ENCODE measurements around the gene MAN1C1.
A peak's percentile ranks its signal among the peaks of the same experiment; 100 is the strongest.
"Not testable (repeated sequence)": the region's sequence is repeated elsewhere in the genome, so short reads cannot be mapped to it uniquely, and the experiment has no call there.

Gene MAN1C1

DNA sequence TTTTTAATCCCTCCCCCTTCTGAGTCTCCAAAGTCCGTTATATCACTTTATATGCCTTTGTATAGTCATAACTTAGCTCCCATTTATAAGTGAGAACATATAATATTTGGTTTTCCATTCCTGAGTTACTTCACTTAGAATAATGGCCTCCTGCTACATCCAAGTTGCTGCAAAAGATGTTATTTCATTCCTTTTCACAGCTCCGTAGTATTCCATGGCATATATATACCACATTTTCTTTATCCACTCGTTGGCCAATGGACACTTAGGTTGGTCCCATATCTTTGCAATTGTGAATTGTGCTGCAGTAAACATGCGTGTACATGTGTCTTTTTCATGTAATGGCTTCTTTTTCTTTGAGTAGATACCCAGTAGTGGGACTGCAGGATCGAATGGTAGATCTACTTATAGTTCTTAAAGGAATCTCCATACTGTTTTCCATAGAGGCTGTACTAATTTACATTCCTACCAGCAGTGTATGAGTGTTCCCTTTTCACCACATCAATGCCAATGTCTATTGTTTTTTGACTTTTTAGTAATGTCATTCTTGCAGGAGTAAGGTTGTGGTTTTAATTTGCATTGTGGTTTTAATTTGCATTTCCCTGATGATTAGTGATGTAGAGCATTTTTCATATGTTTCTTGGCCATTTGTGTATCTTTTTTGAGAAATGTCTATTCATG, 12.3 kb downstream of the MAN1C1 start:
- peak; percentile 60 for FAIRE-seq

DNA sequence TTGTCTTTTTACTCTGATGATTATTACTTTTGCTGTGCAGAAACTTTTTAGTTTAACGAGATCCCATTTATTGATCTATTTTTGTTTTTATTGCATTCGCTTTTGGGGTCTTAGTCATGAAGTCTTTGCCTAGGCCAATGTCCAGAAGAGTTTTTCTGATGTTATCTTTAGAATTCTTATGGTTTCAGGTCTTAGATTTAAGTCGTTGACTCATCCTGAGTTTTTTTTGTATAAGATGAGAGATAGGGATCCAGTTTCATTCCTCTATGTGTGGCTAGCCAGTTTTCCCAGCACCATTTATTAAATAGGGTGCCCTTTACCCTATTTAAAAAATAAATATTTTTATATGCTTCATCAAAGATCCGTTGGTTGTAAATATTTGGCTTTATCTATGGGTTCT, 13.2 kb downstream of the MAN1C1 start:
- DNase-seq (ENCODE audit: extremely low spot score, insufficient read length, low read depth) = no peak
- no peak for FAIRE-seq

More for the DNA sequence above, 12.3 kb downstream of the MAN1C1 start:
- no peak for DNase-seq (ENCODE audit: extremely low spot score, insufficient read length, low read depth)

GRCh38 chr1:25631750-25632485, 15.3 kb downstream of the MAN1C1 start:
- FAIRE-seq = no peak
- no peak for DNase-seq (ENCODE audit: extremely low spot score, insufficient read length, low read depth)

DNA sequence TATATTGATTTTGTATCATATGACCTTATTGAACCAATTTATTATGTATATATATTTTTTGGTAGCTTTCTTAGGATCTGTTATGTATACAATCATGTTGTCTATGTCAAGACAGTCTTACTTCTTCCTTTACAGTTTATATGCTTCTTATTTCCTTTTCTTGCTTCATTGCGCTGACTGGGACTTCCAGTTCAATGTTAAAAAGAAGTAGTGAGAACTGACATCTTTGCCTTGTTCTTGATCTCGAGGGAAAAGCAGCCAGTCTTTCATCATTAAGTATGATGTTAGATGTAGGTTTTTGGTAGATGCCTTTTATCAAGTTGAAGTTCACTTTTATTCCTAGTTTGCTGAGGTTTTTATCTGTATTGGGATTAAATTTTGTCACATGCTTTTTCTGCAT, 17.5 kb downstream of the MAN1C1 start:
- FAIRE-seq = no peak
- no peak for DNase-seq (ENCODE audit: extremely low spot score, insufficient read length, low read depth)

DNA sequence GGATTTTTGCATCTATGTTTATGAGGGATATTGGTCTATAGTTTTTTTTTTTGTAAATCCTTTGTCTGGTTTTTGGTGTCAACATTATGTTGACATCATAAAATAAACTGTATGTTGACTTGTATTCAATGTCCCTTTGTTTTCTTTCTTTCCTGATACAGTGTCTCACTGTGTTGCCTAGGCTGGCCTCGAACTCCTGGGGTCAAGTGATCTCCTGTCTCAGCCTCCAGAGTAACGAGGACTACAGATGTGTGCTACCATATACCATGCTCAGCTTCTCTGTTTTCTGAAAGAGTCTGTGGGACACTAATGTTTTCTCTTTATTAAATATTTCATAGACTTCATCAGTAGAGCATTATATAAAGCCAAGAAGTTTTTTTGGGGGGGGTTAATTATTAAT, 18.3 kb downstream of the MAN1C1 start:
- DNase-seq (ENCODE audit: extremely low spot score, insufficient read length, low read depth) (no peak), FAIRE-seq (no peak)

DNA sequence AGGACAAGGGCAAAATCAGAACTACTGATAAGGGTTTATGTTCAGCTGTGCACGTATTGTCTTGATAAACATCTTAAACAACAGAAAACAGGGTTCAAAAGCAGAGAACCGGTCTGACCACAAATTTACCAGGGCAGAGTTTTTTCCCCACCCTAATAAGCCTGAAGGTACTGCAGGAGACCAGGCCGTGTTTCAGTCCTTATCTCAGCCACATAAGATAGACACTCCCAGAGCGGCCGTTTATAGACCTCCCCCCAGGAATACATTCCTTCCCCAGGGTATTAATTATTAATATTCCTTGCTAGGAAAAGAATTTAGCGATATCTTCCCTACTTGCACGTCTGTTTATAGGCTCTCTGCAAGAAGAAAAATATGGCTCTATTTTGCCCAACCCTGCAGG, 19.6 kb downstream of the MAN1C1 start:
- FAIRE-seq; DNase-seq (ENCODE audit: extremely low spot score, insufficient read length, low read depth): not testable (repeated sequence)

GRCh38 chr1:25640646-25641328, 24.2 kb downstream of the MAN1C1 start:
- no peak for DNase-seq (ENCODE audit: extremely low spot score, insufficient read length, low read depth)
- FAIRE-seq = no peak

DNA sequence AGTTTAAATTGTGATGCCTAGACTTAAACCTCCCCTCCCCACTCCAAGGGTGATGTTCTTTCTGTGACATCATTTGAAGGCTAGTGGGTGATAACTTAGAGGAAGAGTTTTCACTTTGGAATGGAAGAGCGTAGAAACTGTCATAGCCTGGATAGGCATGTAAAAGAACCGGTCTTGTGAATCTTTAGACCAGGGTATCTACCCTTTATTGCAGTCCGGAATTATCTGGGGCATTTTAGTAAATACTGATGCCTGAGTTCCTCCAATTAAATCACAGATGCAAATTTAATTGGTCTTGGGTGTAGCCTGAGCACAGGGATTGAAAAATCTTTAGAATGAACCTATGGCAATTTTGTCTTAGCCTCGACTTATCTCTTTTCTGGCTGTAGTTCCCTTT, 24.7 kb downstream of the MAN1C1 start:
- no peak for DNase-seq (ENCODE audit: extremely low spot score, insufficient read length, low read depth)
- FAIRE-seq = no peak

DNA sequence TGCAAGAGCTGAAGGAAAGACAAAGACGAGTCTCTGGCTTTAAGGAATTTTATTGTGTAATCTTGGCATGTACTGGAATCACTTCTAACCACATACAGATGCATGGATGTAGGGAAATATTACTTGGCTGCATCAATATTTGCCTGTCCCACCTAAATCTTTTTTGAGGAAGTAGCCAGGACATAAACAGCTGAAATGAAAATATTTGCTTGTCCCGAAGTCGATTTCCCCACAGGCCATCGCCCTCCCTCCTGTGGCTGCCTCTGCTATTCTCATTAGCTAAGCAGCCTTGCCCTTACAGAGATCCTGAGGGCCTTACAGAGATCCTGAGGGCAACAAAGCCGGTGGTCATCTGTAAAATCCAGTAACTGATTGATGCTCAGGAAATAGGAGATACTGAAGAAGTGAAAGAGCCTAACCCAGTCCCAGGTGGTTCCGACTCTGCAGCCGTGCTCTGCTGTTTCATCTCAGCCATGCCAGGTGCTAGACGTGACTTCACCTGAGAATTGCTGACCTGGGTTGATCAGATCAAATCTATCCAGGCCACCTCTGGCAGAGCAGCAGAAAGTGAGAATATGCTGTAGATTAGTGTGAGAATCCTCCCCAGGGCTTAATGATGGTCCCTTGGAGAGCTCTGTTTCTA, 25.5 kb downstream of the MAN1C1 start:
- DNase-seq (ENCODE audit: extremely low spot score, insufficient read length, low read depth) (no peak), FAIRE-seq (no peak)

DNA sequence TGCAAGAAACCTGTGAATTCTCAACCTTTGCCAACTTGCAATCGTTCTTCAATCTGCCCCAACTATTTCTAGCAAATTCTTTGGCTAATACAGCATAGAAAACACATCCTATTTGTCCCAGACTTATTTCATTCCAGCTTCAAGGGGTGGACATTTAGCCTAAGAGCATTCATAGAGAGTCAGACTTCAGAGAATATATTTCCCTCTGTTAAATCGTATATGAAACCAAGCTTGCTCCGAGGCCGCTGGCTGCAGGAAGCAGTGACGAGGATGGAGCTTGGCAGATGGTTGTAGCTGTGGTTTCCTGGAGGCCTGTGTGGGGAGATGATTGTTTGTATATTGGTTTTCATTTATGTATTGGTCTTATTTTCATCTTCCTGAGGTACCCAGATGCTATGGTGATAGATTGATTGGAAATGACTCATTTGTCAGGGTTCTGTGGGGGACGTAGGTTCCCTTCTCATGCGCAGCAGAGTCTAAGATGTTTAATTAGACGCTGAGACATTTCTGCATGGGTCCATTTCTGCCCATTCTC, 26.1 kb downstream of the MAN1C1 start:
- peak; percentile 36 for DNase-seq (ENCODE audit: extremely low spot score, insufficient read length, low read depth)

DNA sequence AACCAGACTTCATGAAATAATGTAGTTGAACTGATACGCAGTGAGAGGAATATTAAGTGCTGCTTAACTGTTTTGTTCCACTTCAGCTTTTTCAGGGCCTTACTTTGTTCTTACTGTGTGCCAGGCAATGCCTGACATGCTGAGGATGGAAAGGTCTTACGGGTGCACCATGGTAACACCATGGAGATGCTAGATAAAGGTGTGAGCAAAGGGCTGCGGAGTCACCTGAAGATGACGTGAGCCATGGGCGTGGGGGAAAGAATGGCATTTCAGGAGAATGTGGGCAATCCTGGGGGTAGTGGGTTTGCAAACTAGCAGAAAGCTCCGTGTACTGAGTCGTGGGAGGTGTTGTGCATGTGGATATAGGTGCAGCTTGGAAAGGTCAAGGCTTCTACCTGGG, 27.3 kb downstream of the MAN1C1 start:
- no peak for DNase-seq (ENCODE audit: extremely low spot score, insufficient read length, low read depth)
- no peak for FAIRE-seq

More for the DNA sequence above, 26.1 kb downstream of the MAN1C1 start:
- peak; percentile 69 for FAIRE-seq

DNA sequence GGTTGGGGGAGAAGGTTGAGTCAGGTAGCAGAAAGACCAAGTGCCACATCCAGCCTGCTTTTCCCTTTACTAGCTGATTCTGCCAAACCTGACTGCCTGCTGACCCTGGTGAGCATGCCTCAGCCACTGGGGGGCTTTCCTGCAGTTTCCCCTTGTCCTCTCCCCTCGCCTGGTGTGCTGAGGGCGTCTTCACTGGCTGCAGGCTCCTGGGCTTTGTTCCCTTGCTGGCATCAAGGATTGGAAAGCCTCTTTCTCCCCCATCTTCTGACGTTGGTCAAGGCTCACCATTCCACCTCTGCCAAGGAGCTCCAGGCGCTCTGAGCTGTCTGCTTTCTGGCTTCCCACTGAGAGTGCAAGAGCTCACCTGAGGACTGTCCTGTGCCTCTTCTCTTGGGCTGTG, 28.4 kb downstream of the MAN1C1 start:
- FAIRE-seq (no peak), DNase-seq (ENCODE audit: extremely low spot score, insufficient read length, low read depth) (no peak)

DNA sequence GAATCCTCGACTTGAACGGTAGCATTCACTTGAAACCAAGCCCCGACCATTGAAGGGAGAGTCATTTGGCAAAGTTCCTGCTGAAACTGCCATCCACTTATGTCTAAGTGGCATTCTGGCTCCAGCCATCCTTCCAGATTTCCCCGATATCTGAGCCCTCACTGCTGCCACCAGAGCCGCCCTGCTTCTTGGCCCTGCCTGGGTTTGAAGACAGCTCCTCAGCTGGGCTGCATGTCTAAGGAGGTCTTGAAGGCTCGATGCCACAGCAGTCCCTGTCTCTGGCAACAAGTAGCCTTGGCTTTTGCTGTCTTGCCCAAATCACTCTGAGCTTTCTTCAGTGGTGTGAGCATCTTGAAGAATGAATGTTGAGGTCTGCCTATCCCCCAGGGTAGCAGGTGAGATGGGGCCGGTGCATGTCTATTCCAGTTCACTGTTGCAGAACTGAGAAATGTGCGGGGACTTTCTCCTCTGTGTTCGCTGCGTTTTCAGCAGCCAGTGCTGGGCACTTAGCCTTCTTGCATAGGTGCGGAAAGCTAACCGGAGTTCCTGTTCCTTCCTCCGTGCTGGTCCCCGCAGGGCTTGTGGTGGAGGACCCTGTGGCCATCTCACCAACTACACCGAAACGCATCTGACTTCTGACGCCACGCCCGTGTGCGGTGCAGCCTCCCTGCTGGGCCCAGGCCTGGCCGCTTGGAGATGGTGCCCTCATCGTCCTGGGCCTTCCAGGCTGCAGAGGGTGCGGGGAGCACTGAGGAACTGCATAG, 29.2 kb downstream of the MAN1C1 start:
- DNase-seq (ENCODE audit: extremely low spot score, insufficient read length, low read depth) = no peak

GRCh38 chr1:25647106-25647505, 30.5 kb downstream of the MAN1C1 start:
- FAIRE-seq = no peak

More for the DNA sequence above, 29.2 kb downstream of the MAN1C1 start:
- no peak for FAIRE-seq

DNA sequence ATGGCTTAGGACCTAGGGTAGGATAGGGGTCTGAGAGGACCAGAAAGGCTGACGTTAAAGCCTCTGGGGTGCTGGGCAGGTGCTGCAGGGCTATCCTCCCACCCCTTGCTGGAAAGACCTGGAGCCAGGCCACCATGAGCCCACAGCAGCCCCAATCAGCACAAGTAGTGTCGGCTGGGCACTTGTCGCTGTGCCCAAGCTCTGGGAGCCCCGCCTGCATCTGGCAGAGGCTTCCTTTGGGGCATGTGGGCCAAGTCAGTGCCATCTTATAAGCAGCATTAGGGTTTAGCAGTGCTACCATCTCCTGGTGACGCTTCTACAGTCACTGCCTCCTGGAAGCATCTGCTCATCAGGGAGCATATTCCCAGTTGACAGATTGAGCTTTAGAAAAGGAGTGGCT, 31.3 kb downstream of the MAN1C1 start:
- DNase-seq (ENCODE audit: extremely low spot score, insufficient read length, low read depth) (no peak), FAIRE-seq (no peak)

More at GRCh38 chr1:25647106-25647505, 30.5 kb downstream of the MAN1C1 start:
- no peak for DNase-seq (ENCODE audit: extremely low spot score, insufficient read length, low read depth)

DNA sequence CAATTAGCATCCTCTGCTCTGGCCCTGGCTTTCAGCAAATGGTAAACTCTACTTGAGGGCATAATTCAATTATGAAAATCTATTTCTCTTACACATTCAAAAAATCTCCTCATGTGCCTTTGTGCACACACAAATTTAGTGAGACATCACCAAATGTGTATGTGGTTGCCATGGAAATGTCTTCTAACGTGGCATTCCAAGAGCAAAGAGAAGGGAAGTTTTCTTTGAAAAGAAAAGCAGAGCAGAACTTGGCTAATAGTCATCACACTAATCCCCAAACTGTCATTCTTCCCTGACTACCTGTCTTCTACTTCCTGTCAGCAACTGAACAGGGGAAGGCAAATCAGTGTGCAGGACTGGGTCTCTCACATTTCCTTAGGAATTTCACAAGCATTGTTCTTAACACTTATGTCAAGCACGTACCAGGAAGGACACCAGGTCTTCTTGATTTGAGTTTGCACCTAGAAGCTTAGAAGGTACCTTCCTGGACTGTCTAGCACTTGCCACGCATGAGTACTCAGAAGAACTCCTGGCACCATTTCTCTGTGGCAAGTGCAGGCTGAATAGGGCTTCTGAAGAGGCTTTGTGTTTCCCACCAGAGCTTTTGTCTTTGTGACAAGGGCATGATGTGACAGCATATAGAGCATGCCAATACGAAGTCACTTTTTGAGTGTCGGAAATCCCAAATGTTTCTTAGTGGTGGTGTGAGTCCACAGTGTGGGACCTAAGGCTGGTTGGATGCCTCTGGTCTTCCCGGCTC, 32.3 kb downstream of the MAN1C1 start:
- no peak for FAIRE-seq
- no peak for DNase-seq (ENCODE audit: extremely low spot score, insufficient read length, low read depth)

DNA sequence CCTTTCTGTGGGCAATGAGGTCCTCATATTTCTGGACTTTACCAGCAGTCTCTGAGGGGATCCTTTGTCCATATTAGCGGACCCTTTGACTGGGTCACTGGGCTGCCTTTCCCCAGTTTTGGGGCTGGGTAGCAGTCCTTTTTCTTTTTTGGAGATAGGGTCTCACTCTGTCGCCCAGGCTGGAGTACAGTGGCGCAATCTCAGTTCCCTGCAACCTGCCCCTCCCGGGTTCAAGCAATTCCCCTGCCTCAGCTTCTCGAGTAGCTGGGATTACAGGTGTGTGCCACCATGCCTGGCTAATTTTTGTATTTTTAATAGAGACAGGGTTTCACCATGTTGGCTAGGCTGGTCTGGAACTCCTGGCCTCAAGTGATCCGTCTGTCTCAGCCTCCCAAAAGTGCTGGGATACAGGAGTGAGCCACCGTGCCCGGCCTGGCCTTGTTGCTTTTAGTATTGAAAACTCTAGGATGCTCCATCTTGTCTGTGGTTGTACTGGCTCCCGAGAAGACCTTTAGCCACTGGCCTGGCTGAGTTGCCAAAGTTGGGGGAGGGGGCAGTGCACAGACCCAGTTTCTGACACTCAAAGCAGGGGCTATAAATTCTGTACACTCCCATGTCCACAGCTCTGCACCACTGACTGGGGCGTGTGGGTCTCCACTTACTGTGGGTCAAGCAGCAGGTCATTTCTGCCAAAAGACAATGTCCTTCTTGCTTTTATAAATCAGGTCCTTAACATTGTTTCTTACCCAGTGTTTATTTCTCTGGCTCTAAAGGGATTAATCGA, 33.1 kb downstream of the MAN1C1 start:
- DNase-seq (ENCODE audit: extremely low spot score, insufficient read length, low read depth) (no peak), FAIRE-seq (no peak)

GRCh38 chr1:25650289-25650576, 33.6 kb downstream of the MAN1C1 start:
- DNase-seq (ENCODE audit: extremely low spot score, insufficient read length, low read depth) = no peak
- FAIRE-seq = no peak

All from GM18507 (cell line).